Subcutaneous abdominal adipose tissue (tissue), 5 donors: ENCODE measurements around the gene LYPD5.

ENCODE experiments used
- H3K27ac ChIP-seq: one replicate; pipeline ENCODE4 v1.7.0; 2013; ENCODE audit warnings: low read depth, mild to moderate bottlenecking, inconsistent platforms, low read length, moderate library complexity
- H3K27me3 ChIP-seq, 5 donors: one replicate each; pipeline ENCODE4 v1.7.0; 2013; ENCODE audit warnings: low read length in 5 of 5, inconsistent platforms in 1 of 5; ENCODE audit not compliant: control insufficient read depth in 5 of 5, insufficient read depth in 4 of 5
- H3K36me3 ChIP-seq, 5 donors: one replicate each; pipeline ENCODE4 v1.7.0; 2013; ENCODE audit warnings: low read length in 5 of 5; ENCODE audit not compliant: control insufficient read depth in 5 of 5, insufficient read depth in 5 of 5
- H3K4me1 ChIP-seq, 5 donors: one replicate each; pipeline ENCODE4 v1.7.0; 2013; ENCODE audit warnings: low read length in 5 of 5, mild to moderate bottlenecking in 3 of 5, moderate library complexity in 1 of 5; ENCODE audit not compliant: control insufficient read depth in 5 of 5, insufficient read depth in 5 of 5
- H3K4me3 ChIP-seq, 5 donors: one replicate each; pipeline ENCODE4 v1.7.0; 2013; ENCODE audit warnings: low read length in 5 of 5, low read depth in 1 of 5
- H3K9ac ChIP-seq, 5 donors: one replicate each; pipeline ENCODE4 v1.7.0; 2013; ENCODE audit warnings: low read length in 5 of 5, mild to moderate bottlenecking in 4 of 5, moderate library complexity in 3 of 5
- H3K9me3 ChIP-seq, 5 donors: one replicate each; pipeline ENCODE4 v1.7.0; 2013; ENCODE audit warnings: low read length in 5 of 5; ENCODE audit not compliant: control insufficient read depth in 5 of 5
- donor health status: healthy.
- donor health status: healthy.
- donor health status: healthy.
- donor health status: healthy.
- donor health status: healthy.

The LYPD5 gene

DNA sequence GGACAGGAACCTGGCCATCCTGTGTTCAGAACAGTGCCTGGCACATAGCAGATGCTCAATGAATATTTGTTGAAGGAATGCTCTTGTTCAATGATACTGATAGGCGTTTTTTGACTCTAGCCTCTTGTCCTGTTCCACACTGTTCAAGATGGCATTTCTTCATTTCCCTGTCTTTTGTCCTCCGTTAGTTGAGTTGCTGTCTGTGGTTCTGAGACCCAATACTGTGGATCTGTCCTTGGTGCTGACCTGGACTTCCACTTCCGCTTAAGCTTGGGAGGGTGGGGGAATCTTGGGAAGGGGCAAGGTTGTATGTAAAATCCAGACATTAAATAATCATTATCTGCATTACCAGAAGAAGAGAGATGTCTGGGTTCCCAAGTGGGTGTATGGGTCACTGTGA lies 13.2 kb downstream of the LYPD5 start:
- Histone ChIP-seq H3K27me3 (peaks cover 0 to 2% (median 0%) of the 10 kb centered on the region in 5 donors), H3K4me1 (peaks cover 2 to 11% (median 7%) of the 10 kb centered on the region in 5 donors), H3K9ac (no peak overlapping the region), H3K4me3 (no peak overlapping the region), H3K36me3 (no peaks in the 10 kb centered on the region), H3K27ac (no peak overlapping the region), H3K9me3 (no peaks in the 10 kb centered on the region)

DNA sequence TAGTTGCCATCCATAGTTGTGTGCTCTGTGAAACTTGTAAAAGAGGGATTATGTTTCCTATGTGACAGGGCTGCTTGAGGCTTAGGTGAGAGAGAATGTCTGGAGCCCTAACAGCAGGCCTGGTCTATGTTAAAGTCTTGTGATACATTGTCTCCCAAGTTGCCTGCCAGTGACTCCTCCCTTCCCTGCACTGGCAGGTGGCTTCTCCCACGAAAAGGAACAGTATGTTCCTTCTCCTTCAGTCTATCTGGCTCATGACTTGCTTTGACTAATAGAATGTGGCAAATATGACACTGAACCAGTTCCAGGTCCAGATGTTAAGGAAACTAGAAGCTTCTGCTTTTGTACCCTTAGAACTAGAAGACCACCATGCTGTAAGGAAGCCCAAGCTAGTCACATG lies 15.6 kb downstream of the LYPD5 start:
- no peaks in the 10 kb centered on the region for H3K9me3 ChIP-seq
- peaks cover 2 to 11% (median 7%) of the 10 kb centered on the region in 5 donors for H3K4me1 ChIP-seq
- H3K36me3 ChIP-seq = no peaks in the 10 kb centered on the region
- H3K27me3 ChIP-seq = peaks cover 2 to 9% (median 6%) of the 10 kb centered on the region in 5 donors
- H3K4me3 ChIP-seq = no peak overlapping the region
- no peak overlapping the region for H3K27ac ChIP-seq
- no peak overlapping the region for H3K9ac ChIP-seq

DNA sequence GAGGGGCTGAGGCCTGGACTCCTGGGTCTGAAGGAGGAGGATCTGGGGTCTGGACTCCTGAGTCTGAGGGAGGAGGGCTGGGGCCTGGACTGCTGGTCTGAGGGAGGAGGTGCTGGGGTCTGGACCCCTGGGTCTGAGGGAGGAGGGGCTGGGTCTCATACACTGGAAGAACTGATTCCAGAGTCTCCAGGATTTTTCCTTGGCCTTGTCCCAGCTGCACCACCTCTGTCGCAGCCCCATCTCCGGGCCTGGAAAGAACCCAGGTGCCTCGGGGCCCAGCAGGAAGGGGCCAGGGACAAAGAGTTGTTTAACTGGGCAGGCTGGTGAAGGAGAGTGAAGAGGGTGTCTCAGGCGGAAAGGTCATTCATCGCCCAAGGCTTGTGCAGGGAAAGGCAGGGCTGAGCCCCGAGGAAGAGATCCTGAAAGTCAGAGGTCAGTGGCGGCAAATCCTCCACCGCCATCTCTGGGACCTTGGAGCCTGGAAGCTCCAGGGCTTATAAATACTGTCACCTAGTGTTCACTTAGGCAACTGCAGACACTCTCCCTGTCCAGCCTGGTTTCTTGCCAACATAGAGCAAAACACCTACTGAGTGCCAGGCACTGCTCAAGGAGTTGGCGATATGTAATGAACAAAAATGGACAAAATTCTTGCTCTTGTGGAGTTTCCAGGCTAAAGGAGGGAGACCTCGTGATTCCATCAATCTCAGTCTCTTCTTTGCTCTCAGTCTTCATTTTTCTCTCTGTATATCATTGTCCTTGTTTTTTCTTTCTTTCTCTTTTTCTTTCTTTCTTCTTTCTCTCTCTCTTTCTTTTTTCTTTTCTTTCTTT lies 17.1 kb downstream of the LYPD5 start:
- Histone ChIP-seq H3K27ac (no peak overlapping the region), H3K36me3 (no peaks in the 10 kb centered on the region), H3K4me3 (no peak overlapping the region), H3K9ac (peak overlapping the region in 1 of 5 donors; percentile 17), H3K9me3 (no peaks in the 10 kb centered on the region), H3K27me3 (peaks cover 8 to 17% (median 12%) of the 10 kb centered on the region in 5 donors), H3K4me1 (peaks cover 2 to 18% (median 7%) of the 10 kb centered on the region in 5 donors)

DNA sequence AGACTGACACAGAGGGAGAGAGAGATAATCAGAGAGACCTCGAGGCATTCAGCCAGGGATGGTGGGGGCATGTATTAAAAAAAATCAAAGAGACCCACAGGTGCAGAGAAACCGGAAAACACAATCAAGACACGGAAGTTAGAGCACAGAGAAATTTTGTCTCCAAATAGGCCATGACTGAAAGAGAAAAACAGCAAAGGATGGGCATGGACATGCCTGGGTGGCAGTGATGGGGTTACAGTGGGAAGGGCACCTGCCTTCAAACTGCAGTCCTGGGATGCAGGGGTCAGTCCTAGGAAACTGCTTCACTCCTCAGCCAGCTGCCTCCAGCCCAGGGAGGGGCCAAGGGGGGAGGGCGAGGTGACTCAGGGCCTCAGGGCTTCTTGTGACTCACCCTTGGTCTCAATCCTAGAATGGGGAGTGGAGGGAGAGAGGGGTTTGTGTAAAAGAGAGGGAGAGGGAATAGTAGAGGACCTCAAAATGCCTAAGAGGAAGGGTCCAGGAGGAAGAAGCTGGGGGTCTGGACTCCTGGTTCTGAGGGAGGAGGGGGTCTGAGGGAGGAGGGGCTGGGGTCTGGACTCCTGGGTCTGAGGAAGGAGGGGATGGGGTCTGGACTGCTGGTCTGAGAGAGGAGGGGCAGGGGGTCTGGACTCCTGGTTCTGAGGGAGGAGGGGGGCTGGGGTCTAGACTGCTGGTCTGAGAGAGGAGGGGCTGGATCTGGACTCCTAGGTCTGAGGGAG lies 17.8 kb downstream of the LYPD5 start:
- Histone ChIP-seq H3K27me3 (peaks cover 8 to 17% (median 12%) of the 10 kb centered on the region in 5 donors), H3K27ac (no peak overlapping the region), H3K36me3 (no peaks in the 10 kb centered on the region), H3K9ac (no peak overlapping the region), H3K4me1 (peaks cover 2 to 21% (median 7%) of the 10 kb centered on the region in 5 donors), H3K4me3 (no peak overlapping the region), H3K9me3 (no peaks in the 10 kb centered on the region)

DNA sequence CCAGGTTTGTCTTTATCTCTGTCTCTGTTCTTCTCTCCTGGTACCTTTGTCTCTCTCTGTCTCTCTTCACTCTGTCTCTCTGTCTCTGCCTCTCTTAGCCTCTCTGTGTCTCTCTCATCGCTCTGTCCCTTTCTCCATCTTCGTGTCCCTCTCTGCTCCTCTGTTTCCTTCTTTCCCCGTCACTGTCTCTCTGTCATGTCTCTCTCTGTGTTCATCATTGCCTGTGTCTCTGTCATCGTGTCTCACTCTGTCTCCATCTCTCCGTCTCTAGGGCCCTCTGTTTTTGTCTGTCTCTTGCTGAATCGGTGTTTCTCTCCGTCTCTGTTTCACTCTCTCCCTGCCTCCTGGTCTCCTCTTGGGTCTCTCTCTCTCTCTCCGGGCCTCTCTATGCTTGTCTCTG lies 18.6 kb downstream of the LYPD5 start:
- H3K9me3 ChIP-seq = no peaks in the 10 kb centered on the region
- H3K4me3 ChIP-seq = no peak overlapping the region
- H3K36me3 ChIP-seq = no peaks in the 10 kb centered on the region
- peaks cover 8 to 17% (median 12%) of the 10 kb centered on the region in 5 donors for H3K27me3 ChIP-seq
- H3K4me1 ChIP-seq = peaks cover 2 to 29% (median 7%) of the 10 kb centered on the region in 5 donors
- H3K27ac ChIP-seq = no peak overlapping the region
- no peak overlapping the region for H3K9ac ChIP-seq

DNA sequence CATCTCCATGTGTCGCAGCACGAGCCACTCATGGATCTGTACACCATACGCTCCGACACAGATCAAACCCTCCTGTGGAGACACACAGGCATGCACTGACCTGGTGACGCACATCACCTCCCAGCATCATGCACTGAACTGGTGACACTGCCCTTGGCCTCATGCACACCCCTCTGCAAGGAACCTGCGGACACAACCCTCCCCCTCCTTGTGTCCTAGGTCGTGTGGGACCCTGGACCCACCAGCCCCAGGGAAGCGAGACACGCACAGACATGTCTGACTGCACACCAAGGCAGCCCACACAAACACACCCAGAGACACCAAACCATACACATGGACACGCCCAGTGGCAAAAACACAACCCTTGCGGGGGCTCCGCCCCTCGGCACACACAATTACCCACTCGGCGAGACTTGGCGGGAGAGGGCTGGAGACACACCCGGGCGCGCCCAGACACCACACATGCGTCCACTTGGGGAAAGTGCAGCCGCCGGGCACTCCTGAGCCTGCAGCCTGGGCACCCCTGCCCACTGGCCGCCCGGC lies 19.5 kb downstream of the LYPD5 start:
- no peak overlapping the region for H3K9ac ChIP-seq
- H3K4me3 ChIP-seq = no peak overlapping the region
- peaks cover 2 to 35% (median 11%) of the 10 kb centered on the region in 5 donors for H3K4me1 ChIP-seq
- H3K9me3 ChIP-seq = no peaks in the 10 kb centered on the region
- H3K27me3 ChIP-seq = peaks cover 8 to 17% (median 12%) of the 10 kb centered on the region in 5 donors
- H3K36me3 ChIP-seq = no peaks in the 10 kb centered on the region
- no peak overlapping the region for H3K27ac ChIP-seq

DNA sequence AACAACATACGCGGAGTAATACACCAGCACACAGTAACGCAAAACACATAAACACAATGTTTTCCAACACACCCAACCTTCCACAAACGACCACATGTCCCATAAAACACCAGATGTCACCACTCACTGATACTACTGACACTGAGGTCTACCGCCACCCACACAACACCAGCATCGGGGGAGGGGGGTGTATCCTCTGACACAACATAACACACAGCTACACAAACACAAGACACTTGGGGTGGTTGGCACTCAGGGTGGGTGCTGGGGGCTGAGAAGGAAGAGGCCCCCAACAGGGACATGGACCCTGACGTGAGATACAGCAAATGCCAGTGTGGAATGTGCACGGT lies 20.0 kb downstream of the LYPD5 start:
- H3K9me3 ChIP-seq = no peaks in the 10 kb centered on the region
- no peak overlapping the region for H3K9ac ChIP-seq
- H3K36me3 ChIP-seq = no peaks in the 10 kb centered on the region
- H3K27ac ChIP-seq = no peak overlapping the region
- H3K27me3 ChIP-seq = peaks cover 8 to 17% (median 12%) of the 10 kb centered on the region in 5 donors
- H3K4me1 ChIP-seq = peaks cover 2 to 38% (median 11%) of the 10 kb centered on the region in 5 donors
- H3K4me3 ChIP-seq = no peak overlapping the region

DNA sequence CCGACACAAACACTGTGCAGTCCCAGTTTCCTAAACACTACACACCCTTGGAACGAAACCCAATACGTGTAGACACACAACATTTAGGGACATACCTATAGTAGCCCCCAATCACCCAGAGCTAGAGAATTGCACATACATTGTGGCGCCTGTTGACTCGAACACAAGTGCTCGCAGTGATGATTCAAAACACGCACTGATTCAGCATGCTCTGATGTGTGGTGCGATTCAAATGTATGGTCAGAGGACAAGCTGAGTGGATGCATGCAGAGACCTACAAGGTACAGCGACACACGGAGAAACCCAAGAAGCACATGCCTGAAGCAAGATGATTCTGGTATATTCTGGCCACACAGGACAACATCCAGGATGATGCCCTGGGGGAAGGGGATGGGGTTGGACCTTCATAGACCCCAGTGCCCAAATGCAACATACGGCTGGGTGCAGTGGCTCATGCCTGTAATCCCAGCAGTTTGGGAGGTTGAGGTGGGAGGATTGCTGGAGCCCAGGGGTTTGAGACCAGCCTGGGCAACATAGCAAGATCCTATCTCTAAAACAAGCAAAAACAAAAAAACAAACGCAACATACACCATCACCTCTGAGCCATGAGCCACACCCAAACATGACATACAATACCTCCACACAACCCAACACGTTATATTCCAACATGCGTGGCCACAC lies 20.5 kb downstream of the LYPD5 start:
- Histone ChIP-seq H3K27ac (no peak overlapping the region), H3K27me3 (peaks cover 8 to 17% (median 12%) of the 10 kb centered on the region in 5 donors), H3K9me3 (no peaks in the 10 kb centered on the region), H3K4me3 (no peak overlapping the region), H3K4me1 (peaks cover 2 to 42% (median 11%) of the 10 kb centered on the region in 5 donors), H3K36me3 (no peaks in the 10 kb centered on the region), H3K9ac (no peak overlapping the region)

DNA sequence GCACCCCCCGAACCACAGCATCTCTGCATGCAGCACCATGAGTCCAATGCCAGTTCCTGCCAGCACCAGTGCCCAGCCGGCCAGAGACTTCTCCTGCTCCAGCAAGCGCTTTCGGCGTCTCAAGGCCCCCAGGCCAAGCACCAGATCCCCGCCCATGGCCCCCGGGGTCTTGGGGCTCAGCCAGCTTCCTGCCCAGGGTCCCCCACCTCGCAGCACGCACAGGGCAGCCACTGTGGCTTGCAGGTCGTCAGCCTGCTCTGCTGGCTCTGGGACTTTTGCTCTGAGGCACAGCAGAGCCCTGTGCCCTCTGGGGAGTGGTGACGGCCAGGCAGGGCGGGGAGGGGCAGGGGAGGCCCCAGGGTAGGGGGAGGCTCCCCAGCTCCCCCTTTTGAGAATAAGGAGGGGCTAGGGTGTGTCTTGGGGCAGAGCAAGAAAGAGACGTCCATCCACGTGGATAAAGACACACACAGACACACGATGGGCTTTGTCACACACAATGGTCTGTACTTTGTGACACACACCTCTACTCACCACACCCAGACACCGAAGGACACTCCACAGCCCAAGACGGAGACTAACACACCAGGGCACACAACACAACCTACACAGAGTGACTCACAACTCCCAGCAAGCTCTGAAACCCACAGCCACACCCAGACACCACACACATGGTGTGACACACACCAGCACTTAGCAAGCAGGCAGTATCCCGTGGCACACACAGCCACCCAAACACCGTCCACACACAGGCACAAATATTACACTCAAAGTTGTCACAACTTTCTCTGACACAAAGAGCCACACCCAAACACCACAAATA lies 21.3 kb downstream of the LYPD5 start, which contains the start of gene KCNN4:
TSS of gene KCNN4 (minus strand) at position 268 of the 820 bp plus-strand sequence. CDS start at position 156, 112 bp downstream.
- peak within 1 kb of the TSS in 2 of 5 donors; percentile 11 to 17 for H3K4me3 ChIP-seq
- peaks cover 8 to 17% (median 12%) of the 10 kb centered on the region in 5 donors for H3K27me3 ChIP-seq
- H3K36me3 ChIP-seq = no peaks in the 10 kb centered on the region
- no peaks in the 10 kb centered on the region for H3K9me3 ChIP-seq
- peak within 1 kb of the TSS in 1 of 5 donors; percentile 54 for H3K9ac ChIP-seq
- peaks cover 2 to 43% (median 11%) of the 10 kb centered on the region in 5 donors for H3K4me1 ChIP-seq
- H3K27ac ChIP-seq = peak within 1 kb of the TSS; percentile 16
